T-helper 2 cell treated with Interferon-gamma antibody and Interleukin-4, amounts not matched to agents 100 ng/mL and 5 ng/mL, for 36 hours (primary cell): ENCODE measurements around the gene PCDHGB4. TPM values are rescaled to one million over a fixed set of nuclear protein-coding genes. Genes with fewer than 3 reads are reported as not detected.
"Not testable (repeated sequence)": the region's sequence is repeated elsewhere in the genome, so short reads cannot be mapped to it uniquely, and the experiment has no call there.

Source experiments
- intact Hi-C: fragments of 100-400 bp; cut with micrococcal nuclease; formaldehyde crosslinking; loops from one replicate; pipeline ENCODE4 v1.15.1; 2023
- total RNA-seq: library from RNA; stranded (reverse); gene quantifications from 2 replicates; pipeline ENCODE4 v1.2.3, GENCODE V29; 2022

Gene PCDHGB4
- total RNA-seq, 1 donor from 2014 or later = 0.18 TPM

DNA sequence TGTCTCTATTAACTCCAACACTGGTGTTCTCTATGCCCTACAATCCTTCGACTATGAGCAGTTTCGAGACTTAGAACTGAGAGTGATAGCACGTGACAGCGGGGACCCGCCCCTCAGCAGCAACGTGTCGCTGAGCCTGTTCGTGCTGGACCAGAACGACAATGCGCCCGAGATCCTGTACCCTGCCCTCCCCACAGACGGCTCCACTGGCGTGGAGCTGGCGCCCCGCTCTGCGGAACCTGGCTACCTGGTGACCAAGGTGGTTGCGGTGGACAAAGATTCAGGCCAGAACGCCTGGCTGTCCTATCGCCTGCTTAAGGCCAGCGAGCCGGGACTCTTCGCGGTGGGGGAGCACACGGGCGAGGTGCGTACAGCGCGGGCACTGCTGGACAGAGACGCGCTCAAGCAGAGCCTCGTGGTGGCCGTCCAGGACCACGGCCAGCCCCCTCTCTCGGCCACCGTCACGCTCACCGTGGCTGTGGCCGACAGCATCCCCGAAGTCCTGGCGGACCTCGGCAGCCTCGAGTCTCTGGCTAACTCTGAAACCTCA lies 35.3 kb downstream of the PCDHGB4 start:
- intact Hi-C loops = loop anchor here (5.0 kb wide), 2 partner anchors 54 to 61 kb away; partner anchors contain the start of genes PCDHGA5 and PCDHGC3

DNA sequence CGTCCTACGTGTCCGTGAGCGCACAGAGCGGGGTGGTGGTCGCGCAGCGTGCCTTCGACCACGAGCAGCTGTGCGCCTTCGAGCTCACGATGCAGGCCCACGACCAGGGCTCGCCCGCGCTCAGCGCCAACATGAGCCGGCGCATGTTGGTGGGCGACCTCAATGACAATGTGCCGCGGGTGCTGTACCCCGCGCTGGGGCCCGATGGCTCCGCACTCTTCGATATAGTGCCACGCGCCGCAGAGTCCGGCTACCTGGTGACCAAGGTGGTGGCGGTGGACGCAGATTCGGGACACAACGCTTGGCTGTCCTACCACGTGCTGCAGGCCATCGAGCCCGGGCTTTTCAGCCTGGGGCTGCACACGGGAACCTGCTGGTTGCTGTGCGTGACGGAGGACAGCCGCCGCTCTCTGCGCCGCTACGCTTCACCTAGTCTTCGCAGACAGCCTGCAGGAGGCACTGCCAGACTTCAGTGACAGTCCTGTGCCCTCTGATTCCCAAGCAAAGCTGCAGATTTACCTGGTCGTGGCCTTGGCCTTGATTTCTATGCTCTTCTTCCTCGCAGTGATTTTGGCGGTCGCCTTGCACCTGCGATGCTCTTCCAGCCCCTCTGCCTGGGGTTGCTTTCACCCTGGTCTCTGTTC lies 40.4 kb downstream of the PCDHGB4 start:
- intact Hi-C loops = no loop called here

DNA sequence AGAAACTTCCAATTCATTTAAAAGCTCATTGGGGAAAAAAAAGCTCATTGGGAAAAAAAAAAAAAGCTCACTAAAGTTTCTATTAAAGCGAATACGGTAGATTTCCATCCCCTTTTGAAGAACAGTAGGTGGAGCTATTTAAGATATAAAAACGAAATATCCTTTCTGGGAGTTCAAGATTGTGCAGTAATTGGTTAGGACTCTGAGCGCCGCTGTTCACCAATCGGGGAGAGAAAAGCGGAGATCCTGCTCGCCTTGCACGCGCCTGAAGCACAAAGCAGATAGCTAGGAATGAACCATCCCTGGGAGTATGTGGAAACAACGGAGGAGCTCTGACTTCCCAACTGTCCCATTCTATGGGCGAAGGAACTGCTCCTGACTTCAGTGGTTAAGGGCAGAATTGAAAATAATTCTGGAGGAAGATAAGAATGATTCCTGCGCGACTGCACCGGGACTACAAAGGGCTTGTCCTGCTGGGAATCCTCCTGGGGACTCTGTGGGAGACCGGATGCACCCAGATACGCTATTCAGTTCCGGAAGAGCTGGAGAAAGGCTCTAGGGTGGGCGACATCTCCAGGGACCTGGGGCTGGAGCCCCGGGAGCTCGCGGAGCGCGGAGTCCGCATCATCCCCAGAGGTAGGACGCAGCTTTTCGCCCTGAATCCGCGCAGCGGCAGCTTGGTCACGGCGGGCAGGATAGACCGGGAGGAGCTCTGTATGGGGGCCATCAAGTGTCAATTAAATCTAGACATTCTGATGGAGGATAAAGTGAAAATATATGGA lies 43.0 kb downstream of the PCDHGB4 start, which contains the start of gene PCDHGA12:
PCDHGA12 (plus strand) TSS at position 176 of the 782 bp plus-strand sequence; CDS start at position 429, 253 bp downstream.
- intact Hi-C loops = no loop called here

DNA sequence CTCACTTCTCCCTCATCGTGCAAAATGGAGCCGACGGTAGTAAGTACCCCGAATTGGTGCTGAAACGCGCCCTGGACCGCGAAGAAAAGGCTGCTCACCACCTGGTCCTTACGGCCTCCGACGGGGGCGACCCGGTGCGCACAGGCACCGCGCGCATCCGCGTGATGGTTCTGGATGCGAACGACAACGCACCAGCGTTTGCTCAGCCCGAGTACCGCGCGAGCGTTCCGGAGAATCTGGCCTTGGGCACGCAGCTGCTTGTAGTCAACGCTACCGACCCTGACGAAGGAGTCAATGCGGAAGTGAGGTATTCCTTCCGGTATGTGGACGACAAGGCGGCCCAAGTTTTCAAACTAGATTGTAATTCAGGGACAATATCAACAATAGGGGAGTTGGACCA lies 43.8 kb downstream of the PCDHGB4 start:
- intact Hi-C loops = no loop called here

DNA sequence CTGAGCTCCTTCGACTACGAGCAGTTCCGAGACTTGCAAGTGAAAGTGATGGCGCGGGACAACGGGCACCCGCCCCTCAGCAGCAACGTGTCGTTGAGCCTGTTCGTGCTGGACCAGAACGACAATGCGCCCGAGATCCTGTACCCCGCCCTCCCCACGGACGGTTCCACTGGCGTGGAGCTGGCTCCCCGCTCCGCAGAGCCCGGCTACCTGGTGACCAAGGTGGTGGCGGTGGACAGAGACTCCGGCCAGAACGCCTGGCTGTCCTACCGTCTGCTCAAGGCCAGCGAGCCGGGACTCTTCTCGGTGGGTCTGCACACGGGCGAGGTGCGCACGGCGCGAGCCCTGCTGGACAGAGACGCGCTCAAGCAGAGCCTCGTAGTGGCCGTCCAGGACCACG lies 44.8 kb downstream of the PCDHGB4 start:
- intact Hi-C loops = not testable (repeated sequence)

DNA sequence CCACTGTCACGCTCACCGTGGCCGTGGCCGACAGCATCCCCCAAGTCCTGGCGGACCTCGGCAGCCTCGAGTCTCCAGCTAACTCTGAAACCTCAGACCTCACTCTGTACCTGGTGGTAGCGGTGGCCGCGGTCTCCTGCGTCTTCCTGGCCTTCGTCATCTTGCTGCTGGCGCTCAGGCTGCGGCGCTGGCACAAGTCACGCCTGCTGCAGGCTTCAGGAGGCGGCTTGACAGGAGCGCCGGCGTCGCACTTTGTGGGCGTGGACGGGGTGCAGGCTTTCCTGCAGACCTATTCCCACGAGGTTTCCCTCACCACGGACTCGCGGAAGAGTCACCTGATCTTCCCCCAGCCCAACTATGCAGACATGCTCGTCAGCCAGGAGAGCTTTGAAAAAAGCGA lies 45.2 kb downstream of the PCDHGB4 start:
- intact Hi-C loops = not testable (repeated sequence)

DNA sequence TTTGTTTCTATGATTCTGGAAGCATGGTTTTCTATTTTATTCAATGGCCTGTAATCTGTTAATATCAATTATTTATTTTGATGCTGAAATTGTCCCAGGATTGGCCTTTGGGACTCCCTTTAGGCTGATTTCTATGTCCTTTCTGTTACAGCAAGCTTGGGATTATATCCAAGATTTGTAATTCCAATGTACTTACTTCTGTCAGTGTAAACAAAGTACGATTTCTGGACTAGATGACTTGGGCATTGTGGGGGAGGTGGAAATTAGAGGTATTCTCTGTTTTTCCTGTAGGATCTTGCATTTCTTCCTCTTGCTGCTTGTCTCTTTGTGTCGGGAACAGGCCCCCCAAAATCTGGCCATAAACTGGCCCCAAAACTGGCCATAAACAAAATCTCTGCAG lies 46.5 kb downstream of the PCDHGB4 start:
- intact Hi-C loops = no loop called here

DNA sequence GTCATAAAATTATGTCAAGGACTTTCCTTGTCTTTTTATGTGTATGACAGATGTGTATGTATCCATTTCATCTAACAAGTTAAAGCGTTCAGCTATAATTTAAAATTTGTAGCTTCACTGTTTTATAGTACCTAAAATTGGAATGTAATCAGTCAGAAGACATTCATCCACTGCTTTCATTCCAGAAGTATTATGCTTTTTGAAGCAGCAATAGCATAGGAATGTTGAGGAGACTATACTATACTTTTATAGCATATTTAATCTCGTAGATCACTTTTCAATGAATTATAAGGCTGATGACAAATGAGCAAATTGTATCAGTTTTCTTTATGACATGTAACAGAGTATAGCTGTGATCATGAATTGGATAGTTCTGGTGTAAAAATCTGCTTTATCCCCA lies 49.7 kb downstream of the PCDHGB4 start:
- intact Hi-C loops = no loop called here

DNA sequence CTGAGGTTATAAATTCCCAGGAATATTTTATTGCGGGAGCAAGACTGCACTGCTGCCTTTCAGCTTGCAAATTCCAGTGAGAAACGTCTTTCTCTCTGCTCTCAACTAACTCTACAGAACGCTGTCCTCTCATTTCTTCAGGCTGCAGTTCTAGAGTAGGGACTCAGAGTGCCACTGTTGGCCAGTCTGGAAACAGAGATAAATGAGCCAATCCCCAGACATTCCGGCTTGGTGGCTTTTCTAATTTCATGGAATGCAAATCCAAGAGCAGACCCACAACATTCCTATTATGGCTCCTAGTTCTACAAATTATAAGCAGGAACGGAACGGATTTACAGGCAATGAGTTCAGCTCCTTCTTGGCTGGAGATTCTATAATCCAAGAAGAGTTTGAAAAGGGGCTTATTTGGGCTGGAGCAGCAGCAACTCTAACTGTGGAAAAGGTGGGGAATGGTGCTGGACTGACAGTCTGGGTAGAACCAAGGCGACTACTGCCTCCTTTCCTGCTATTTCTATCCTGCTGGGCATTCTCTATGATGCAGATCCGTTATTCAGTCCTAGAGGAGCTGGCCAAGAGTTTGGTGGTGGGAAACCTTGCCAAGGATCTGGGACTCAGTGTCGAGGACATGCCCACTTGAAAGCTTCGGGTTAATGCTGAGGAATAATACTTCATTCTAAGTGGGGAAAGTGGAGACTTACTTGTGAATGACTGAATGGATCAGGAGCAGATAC lies 52.1 kb downstream of the PCDHGB4 start:
- intact Hi-C loops = no loop called here

Other genes starting within 250 kb of the PCDHGB4 start
- not detected in 2 replicates for gene PCDHB6, start 237.6 kb upstream of the PCDHGB4 start, total RNA-seq
- not detected in 2 replicates for gene PCDHB7, start 215.1 kb upstream of the PCDHGB4 start, total RNA-seq
- not detected in 2 replicates for gene PCDHB8, start 209.9 kb upstream of the PCDHGB4 start, total RNA-seq
- not detected in 2 replicates for gene PCDHB16, start 205.3 kb upstream of the PCDHGB4 start, total RNA-seq
- gene PCDHB9, start 200.5 kb upstream of the PCDHGB4 start, total RNA-seq = not detected in 2 replicates
- not detected in 2 replicates for gene PCDHB10, start 195.3 kb upstream of the PCDHGB4 start, total RNA-seq
- not detected in 2 replicates for gene PCDHB11, start 188.1 kb upstream of the PCDHGB4 start, total RNA-seq
- not detected in 2 replicates for gene PCDHB12, start 179.0 kb upstream of the PCDHGB4 start, total RNA-seq
- not detected in 2 replicates for gene PCDHB13, start 173.8 kb upstream of the PCDHGB4 start, total RNA-seq
- not detected in 2 replicates for gene PCDHB14, start 164.4 kb upstream of the PCDHGB4 start, total RNA-seq
- gene PCDHB15, start 142.3 kb upstream of the PCDHGB4 start, total RNA-seq = not detected in 2 replicates
- gene SLC25A2, start 83.6 kb upstream of the PCDHGB4 start, total RNA-seq = 0.25 and 0.59 TPM in 2 replicates
- 60.8 and 64.9 TPM in 2 replicates for gene TAF7, start 66.9 kb upstream of the PCDHGB4 start, total RNA-seq
- 0.09 TPM in 2 replicates for gene PCDHGA1, start 57.2 kb upstream of the PCDHGB4 start, total RNA-seq
- 0.14 and 0.23 TPM in 2 replicates for gene PCDHGA2, start 48.9 kb upstream of the PCDHGB4 start, total RNA-seq
- gene PCDHGA3, start 43.9 kb upstream of the PCDHGB4 start, total RNA-seq = 0.23 and 0.34 TPM in 2 replicates
- gene PCDHGB1, start 37.6 kb upstream of the PCDHGB4 start, total RNA-seq = 0.18 and 0.20 TPM in 2 replicates
- gene PCDHGA4, start 32.7 kb upstream of the PCDHGB4 start, total RNA-seq = 0.43 and 0.45 TPM in 2 replicates
- 0.93 and 1.0 TPM in 2 replicates for gene PCDHGB2, start 27.7 kb upstream of the PCDHGB4 start, total RNA-seq
- gene PCDHGA5, start 23.5 kb upstream of the PCDHGB4 start, total RNA-seq = 0.41 and 0.55 TPM in 2 replicates
- 0.59 and 0.93 TPM in 2 replicates for gene PCDHGB3, start 17.5 kb upstream of the PCDHGB4 start, total RNA-seq
- 0.57 and 0.70 TPM in 2 replicates for gene PCDHGA6, start 13.8 kb upstream of the PCDHGB4 start, total RNA-seq
- gene PCDHGA7, start 5.0 kb upstream of the PCDHGB4 start, total RNA-seq = 0.30 TPM in 2 replicates
- 0.18 TPM in 2 replicates for gene PCDHGA8, start 4.9 kb downstream of the PCDHGB4 start, total RNA-seq
- 0.55 and 0.61 TPM in 2 replicates for gene PCDHGB5, start 10.2 kb downstream of the PCDHGB4 start, total RNA-seq
- gene PCDHGA9, start 15.1 kb downstream of the PCDHGB4 start, total RNA-seq = 0.25 and 0.34 TPM in 2 replicates
- gene PCDHGB6, start 20.3 kb downstream of the PCDHGB4 start, total RNA-seq = 0.25 and 0.41 TPM in 2 replicates
- gene PCDHGA10, start 25.3 kb downstream of the PCDHGB4 start, total RNA-seq = 0.34 and 0.41 TPM in 2 replicates
- gene PCDHGB7, start 30.0 kb downstream of the PCDHGB4 start, total RNA-seq = 0.20 and 0.39 TPM in 2 replicates
- 0.11 and 0.25 TPM in 2 replicates for gene PCDHGA11, start 33.4 kb downstream of the PCDHGB4 start, total RNA-seq
- 0.16 and 0.18 TPM in 2 replicates for gene PCDHGA12, start 42.8 kb downstream of the PCDHGB4 start, total RNA-seq
- 0.07 and 0.18 TPM in 2 replicates for gene PCDHGC3, start 88.3 kb downstream of the PCDHGB4 start, total RNA-seq
- 0.05 TPM in 1 of 2 replicates, not detected in the other for gene PCDHGC4, start 97.3 kb downstream of the PCDHGB4 start, total RNA-seq
- gene PCDHGC5, start 101.4 kb downstream of the PCDHGB4 start, total RNA-seq = not detected in 2 replicates
- gene DIAPH1, start 231.3 kb downstream of the PCDHGB4 start, total RNA-seq = 289 and 299 TPM in 2 replicates
- 80.8 and 85.3 TPM in 2 replicates for gene HDAC3, start 249.2 kb downstream of the PCDHGB4 start, total RNA-seq
- gene RELL2, start 249.3 kb downstream of the PCDHGB4 start, total RNA-seq = 20.1 and 21.1 TPM in 2 replicates